Choroid plexus epithelial cell (primary cell): ENCODE results near the gene ANGPTL3.
A peak's percentile ranks its signal among the peaks of the same experiment; 100 is the strongest.

ENCODE experiments used
- DNase-seq: peaks from one replicate; pipeline ENCODE4 v3.0.0-alpha.2; 2010; ENCODE audit warnings: low read depth
- H3K4me3 ChIP-seq: 2 replicates; pipeline ENCODE4 v1.5.1; 2011; ENCODE audit warnings: low read depth, mild to moderate bottlenecking, control low read depth, low read length, moderate library complexity
- CTCF ChIP-seq: conservative IDR thresholded peaks from 2 replicates; pipeline ENCODE4 v1.5.1; 2011; ENCODE audit warnings: low read depth, mild to moderate bottlenecking, control low read depth, inconsistent platforms, low read length, moderate library complexity

The ANGPTL3 gene

DNA sequence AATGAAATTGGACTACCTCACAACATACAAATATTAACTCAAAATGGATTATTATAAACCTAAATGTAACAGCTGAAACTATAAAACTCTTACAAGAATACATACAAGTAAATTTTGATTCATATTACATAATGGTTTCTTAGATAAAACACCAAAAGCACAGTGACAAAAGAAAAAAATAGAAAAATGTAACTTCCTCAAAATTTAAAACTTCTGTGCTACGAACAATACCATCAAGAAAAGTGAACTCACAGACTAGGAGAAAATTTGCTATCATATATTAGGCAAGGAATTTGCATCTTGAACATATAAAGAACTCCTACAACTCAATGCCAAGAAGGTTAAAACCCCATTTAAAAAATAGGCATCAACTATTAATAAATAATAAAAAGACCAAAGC is 31.2 kb downstream of the ANGPTL3 start:
- no peak for TF ChIP-seq CTCF
- DNase-seq, result no peak
- H3K4me3 ChIP-seq, result no peak overlapping the region

DNA sequence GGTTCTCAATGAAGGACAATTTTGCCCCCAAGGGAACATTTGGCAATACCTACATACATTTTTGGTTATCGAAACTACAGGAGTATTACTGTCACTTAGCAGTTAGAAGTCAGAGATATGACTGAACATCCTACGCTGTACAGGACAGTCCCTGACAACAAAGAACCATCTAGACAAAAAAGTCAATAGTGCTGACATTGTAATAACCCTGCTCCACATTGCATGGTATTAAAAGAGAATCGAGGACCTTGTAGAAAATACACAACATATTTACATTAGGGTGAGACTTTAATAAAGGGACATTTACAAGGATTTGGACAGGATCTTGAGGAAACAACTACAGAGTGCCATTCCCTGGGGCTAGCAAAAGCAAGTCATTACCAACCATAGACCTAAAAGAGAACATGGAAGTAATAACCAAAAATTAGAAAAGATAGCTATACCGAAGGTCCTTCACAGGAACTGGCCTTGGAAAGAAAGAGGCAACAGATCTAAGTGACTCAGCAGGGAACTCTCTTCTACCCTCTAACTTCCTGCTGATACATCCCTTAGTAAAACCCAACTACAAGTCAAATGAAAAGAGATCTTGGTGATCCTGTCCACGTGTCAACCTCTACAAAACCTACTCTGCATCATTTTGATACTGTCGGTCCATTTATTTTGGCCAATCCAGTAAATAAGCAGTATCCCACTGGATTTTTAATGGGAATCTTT is 40.2 kb downstream of the ANGPTL3 start:
- no peak overlapping the region for H3K4me3 ChIP-seq
- TF ChIP-seq CTCF, result no peak
- DNase-seq, result peak; percentile 16

- TF ChIP-seq CTCF, result no peak
- DNase-seq, result no peak
- H3K4me3 ChIP-seq, result no peak overlapping the region
These were observed 46.0 kb downstream of the ANGPTL3 start for GRCh38 chr1:62643283-62643682.

DNA sequence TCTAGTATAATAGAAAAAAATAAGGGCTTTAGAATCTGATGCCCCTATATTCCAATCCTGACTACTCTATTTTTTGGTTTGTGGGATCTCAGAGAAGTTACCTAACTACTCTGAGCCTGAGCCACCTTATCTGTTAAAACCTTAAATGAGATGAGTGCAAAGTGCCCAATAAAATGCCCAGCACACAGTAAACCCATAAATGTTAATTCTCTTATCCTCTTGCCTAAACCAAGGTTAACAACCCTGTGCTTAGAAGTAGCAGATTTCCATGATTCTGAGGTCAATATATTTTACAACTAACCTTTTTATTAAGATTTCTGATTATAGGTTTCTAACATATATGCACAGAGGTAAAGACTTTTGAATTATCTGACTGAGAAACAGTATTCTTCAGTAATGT is 55.1 kb downstream of the ANGPTL3 start:
- TF ChIP-seq CTCF, result no peak
- no peak for DNase-seq
- no peak overlapping the region for H3K4me3 ChIP-seq

DNA sequence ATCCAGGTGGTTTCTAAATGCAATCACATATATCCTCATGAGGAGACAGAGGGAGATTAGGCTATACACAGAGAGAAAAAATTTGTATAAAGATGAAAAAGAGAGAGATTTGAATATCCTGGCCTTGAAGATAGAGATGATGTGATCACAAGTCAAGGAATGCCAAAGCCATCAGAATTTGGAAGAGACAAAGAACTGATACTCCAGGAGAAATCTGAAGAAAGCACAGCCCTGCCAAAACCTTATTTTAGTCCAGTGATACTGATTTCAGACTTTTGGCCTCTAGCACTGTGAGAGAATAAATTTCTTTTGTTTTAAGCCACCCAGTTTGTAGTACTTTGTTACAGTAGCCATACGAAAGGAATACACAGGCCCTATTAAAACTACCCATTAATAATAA is 57.4 kb downstream of the ANGPTL3 start:
- TF ChIP-seq CTCF, result no peak
- H3K4me3 ChIP-seq, result no peak overlapping the region
- DNase-seq, result no peak
